HG02840 (cell line): ENCODE data around the gene FNDC3B.

Experiments
- ATAC-seq: cut with Tn5 transposase; IDR thresholded peaks from one replicate; pipeline ENCODE4 v1.9.1; 2021; ENCODE audit warnings: mild to moderate bottlenecking, moderate library complexity, moderate number of reproducible peaks; ENCODE audit not compliant: unreplicated experiment, low FRiP score

FNDC3B gene

DNA sequence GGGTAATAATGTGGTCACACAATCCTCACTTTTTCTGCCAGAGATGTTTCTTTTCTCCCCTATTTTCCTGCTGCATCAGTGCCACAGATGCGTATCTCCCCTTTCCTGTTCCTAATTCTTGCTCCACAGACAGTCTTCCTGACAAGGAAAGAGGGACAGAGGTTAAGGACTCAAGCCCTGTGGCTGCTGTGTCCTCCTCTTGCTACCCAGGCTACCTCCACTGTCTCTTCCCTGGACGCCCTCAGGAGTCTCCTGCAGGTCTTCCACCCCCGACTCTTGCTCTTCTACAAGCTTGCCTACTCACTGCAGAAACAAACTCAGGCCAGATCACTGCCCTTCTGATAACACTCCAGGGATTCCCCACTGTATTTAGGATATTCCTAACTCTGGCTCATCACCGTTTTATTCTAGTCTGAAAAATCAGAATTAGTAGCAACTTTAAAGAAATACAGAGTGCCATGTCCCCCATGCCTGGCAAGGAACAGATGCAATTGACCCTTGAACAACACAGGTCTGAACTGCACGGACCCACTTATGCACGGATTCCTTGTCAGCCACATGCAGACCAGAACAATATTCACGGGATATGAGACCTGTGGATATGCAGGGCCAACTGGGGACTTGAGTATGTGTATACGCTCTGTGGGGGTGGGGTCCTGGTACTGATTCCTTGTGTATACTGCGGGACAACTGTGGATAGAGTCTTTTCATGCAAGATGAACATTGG, 257.0 kb downstream of the FNDC3B start:
- no peak for ATAC-seq

DNA sequence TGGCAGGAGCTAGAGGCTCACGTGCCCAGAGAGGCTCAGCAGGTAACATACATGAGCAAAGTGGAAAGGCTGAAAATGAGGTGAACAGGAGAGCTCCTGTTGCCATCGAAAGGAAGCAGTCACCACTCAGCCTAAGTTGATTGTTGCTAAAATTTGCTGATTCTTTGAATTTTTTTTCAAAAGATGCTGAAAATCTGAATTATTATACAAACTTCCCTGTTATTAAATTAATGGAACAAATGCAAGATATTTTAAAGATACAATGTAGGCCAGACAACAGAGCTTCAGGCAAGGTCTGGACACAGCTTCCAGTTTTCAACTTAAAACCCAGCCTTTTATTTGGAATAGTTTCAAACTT, 257.6 kb downstream of the FNDC3B start:
- no peak for ATAC-seq

- no peak for ATAC-seq
These were observed 258.9 kb downstream of the FNDC3B start for GRCh38 chr3:172298247-172298646.

DNA sequence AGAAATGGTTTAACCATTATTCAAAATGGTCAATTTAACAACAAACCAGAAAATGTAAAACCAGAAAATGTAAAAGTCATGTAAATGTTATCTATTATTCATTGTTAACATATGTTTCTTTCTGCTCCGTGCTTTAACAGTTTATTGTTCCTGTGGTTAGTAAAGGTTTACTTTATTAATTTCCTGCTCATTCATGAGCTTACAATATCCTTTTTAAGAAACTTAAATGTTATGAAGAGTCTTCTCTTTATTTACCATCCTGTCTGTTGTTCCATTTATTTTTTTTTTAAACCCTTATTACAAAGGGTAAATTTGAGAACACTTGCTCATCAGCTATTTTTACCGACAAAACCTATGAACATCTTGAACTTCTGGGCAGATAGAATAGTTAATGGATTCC, 260.8 kb downstream of the FNDC3B start:
- ATAC-seq = no peak

- ATAC-seq = no peak
These were observed 261.5 kb downstream of the FNDC3B start for GRCh38 chr3:172300862-172301261.

DNA sequence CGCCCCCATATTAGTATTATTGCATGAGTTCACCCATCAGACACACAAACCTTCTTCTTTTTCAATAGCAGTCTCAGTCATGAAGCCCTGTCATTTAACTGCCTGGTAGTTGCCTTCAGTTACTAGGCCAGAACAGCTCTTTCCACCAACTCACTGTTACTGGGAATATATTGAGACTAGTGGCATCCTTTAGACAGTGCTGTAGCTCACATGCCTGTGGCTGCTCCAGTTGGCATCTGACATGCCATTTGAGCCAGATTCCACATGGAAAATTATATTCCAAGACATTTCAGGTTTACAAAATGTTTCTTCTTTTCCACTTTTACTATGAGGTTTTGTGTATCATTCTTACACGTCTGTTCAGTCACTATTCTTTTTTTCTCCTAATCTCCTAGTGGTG, 262.8 kb downstream of the FNDC3B start:
- no peak for ATAC-seq

GRCh38 chr3:172303181-172303580, 263.8 kb downstream of the FNDC3B start:
- ATAC-seq = no peak

DNA sequence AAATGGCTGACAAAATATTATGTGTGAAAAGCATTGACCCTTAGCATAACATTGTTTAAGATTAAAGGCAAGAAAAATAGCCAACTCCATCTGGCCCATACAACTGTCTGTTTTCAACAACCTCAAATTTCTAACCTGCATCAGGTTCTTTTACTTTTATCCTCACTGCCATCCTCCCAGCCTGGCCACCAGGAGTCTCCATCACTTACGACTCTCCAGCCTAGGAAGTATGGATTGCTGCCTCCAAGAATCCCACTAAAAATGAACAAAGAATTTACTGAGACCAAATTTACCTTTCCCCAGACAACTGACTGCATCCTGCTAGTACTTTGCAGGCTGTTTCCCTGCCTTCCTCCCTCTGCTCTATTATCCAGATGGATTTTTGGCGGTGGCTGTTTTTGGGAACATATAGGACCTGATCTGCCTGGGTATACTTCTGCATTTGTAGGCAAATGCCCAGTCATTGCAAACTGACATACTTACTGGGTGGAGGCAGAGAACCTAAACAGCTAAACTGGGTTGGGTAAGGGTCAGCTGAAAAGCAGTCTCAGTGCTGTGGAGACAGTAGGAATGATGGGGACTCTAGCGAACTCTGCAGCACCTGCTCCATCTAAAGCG, 264.7 kb downstream of the FNDC3B start:
- ATAC-seq = no peak

DNA sequence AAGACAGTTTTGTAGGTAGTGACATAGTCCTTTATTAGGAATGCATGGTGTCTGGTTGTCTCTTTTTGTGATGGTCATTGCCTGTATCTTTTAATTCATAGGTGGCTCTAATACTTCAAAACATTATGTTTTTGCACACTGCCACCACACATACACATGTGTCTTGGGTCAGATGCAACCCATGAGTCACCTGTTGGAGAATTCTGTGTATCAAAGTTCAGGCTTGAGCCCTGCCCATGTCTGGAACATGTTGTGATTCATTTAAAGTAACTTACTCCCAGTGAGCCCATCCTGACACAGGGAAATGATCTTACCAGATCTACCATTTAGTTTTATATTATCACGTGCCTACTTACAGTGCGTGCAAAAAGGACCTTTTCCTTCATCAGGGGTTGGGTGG, 266.2 kb downstream of the FNDC3B start:
- ATAC-seq = no peak

- no peak for ATAC-seq
These were observed 266.6 kb downstream of the FNDC3B start for GRCh38 chr3:172305974-172306373.

- no peak for ATAC-seq
These were observed 267.8 kb downstream of the FNDC3B start for GRCh38 chr3:172307141-172307560.

- no peak for ATAC-seq
These were observed 269.7 kb downstream of the FNDC3B start for GRCh38 chr3:172309059-172309458.

DNA sequence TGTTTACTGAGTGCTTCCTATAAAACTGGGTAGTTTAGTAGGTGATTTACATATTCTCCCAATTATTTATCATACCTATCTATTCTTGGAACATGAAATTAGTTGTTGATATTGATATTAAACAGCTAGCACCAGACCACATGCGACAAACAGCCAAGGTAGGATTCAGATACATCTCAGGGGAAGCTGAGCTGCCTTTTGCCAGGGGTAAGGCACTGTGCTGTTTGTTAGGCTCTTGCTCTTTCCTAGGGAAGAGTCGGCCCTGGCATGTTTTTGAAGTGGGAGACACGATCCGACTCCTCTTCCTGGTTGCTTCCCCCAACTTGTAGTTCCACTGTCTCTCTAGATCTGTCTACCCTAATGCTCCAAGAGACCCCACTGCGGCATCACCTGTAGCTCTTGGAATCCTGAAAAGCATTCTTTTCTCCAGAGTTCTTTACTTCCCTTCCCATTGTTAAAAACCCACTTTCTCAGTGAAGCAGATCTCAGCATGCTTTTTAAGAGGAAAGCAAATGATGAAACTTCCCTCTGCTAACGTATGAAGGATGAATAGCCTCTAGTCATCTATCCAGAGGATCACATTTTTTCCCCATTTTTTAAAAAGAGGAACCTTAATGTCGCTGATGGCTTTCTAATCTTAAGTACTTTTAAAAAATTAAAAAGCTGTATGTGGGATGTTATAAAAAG, 270.5 kb downstream of the FNDC3B start:
- ATAC-seq = no peak

DNA sequence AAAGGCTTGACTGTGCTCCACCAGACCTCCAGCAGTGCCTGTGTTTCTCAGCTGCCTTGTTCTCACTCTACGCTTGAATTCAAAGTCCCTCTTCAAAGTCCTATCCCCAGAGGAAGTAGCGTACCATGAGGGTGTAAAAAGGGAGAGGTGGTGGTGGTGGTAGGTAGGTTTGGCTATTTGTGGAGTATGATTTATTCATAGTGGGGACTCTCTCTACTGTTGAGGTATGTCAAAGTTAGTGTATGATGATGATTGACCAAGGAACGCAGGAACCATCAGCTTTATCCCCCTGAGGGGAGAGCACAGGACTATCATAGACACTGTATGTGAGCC, 271.0 kb downstream of the FNDC3B start:
- ATAC-seq = no peak

GRCh38 chr3:172311217-172311616, 271.8 kb downstream of the FNDC3B start:
- no peak for ATAC-seq

DNA sequence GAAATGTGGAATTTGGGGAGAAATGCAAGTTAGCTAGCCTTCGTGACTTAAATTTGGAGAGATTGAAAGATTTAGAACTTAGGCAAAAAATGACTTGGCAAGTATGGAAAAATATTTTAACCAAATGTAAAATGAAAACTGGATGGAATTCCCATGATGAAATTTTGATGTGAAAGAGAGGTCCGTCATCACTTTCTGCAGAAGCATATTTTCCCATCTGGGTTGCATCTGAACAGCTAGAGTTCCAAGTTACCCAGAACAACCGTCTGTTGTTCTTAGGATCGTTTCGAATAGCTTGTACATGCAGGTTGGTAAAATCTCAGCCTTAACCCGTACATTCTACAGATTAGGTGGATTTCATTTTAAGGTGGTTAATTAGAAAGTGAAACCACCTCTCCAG, 272.6 kb downstream of the FNDC3B start:
- no peak for ATAC-seq

- ATAC-seq = no peak
These were observed 273.3 kb downstream of the FNDC3B start for GRCh38 chr3:172312711-172313110.

DNA sequence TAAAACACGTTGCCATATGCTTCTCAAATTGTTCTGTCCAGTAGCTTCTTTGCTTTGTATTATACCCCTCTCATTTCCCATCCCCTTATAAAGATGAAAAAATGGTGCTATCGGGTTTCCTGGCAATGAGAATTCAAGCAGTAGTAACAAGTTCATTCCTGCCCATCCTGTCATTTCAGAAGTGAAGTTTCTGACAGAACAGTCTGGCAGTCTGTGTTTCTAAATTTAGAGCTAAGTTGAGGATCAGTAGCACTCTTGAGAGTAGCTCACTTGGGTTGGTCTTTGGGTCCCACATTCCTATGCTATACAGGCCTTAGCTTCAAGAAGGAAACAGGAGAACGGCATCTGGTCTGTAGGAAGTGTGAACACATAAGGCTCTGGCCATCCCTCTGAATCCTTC, 274.3 kb downstream of the FNDC3B start:
- no peak for ATAC-seq

DNA sequence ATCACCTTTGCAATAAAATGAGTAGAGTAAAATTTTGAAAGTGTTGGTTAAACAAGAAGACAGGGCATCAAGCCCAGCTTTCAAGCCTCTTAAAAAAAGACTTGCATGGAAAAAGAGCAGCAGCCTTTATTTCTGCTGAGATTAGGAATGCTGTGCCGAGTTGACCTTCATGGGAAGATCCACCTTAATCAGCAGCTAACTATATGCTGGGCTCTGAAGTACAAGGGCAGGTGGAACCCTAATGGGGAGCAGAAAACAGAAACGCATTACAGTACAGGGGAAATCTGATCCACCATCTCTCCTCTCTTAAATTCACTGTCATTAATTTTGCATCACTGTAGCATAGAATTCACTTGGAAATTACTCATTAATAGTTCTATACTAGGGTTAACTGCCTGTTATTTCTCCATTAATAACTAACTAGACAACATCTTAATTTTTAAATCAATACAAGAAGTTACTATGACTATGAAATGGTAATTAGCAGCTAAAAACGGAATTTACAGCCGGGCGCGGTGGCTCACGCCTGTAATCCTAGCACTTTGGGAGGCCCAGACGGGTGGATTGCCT, 275.3 kb downstream of the FNDC3B start:
- ATAC-seq = no peak

GRCh38 chr3:172315401-172316091, 276.2 kb downstream of the FNDC3B start:
- no peak for ATAC-seq

DNA sequence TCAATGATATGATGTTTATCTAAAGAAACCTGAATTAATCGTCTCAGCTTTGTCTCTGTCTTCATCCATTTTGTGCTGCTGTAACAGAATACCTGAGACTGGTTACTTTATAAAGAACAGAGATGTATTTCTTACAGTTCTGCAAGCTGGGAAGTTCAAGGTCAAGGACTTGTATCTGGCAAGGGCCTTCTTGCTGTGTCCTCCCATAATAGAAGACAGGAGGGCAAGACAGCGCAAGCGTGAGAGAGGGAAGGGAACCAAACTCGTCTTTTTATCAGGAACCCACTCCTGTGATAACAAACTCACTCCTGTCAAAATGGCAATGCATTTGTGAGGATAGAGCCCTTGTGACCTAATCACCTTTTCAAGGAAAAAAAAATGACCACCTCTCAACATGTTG, 277.4 kb downstream of the FNDC3B start:
- no peak for ATAC-seq
